A673 (cell line): ENCODE results near the gene PID1.

Experiments
- EZH2 ChIP-seq: fragments of 200-600 bp; sonication (generic); IDR thresholded peaks from 2 replicates; pipeline ENCODE4 v1.6.1; 2017; ENCODE audit warnings: borderline replicate concordance, low read depth, mild to moderate bottlenecking, mixed read lengths, antibody characterized with exemption, low read length; ENCODE audit not compliant: poor library complexity, severe bottlenecking
- TF ChIP-seq, protein P1 (sequence below): fragments of 300-800, 200-600 bp; sonication (generic); conservative IDR thresholded peaks from 2 replicates; pipeline ENCODE4 v1.5.1; 2017; ENCODE audit warnings: low read depth, mild to moderate bottlenecking, antibody characterized with exemption, low read length, moderate library complexity, mixed read lengths

DNA sequence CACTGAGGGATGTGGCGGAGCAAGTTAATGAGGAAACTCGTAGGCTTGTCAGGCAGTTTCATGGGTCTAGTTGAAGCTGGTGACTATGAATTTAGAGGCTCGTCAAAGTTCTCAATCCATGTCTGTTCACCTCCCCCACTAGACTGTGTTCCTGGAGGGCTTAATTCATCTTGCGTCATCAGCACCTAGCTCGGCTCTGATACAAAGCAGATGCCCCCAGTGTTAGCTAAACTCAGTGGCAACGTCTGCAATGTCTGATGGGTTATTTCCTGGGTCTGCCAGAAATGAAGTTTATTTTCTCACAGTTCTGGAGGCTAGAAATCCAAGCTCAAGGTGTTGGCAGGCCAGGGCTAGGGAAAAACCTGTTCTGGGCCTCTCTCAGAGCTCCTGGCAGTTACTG lies 140.6 kb downstream of the PID1 start:
- TF ChIP-seq, protein P1, sequence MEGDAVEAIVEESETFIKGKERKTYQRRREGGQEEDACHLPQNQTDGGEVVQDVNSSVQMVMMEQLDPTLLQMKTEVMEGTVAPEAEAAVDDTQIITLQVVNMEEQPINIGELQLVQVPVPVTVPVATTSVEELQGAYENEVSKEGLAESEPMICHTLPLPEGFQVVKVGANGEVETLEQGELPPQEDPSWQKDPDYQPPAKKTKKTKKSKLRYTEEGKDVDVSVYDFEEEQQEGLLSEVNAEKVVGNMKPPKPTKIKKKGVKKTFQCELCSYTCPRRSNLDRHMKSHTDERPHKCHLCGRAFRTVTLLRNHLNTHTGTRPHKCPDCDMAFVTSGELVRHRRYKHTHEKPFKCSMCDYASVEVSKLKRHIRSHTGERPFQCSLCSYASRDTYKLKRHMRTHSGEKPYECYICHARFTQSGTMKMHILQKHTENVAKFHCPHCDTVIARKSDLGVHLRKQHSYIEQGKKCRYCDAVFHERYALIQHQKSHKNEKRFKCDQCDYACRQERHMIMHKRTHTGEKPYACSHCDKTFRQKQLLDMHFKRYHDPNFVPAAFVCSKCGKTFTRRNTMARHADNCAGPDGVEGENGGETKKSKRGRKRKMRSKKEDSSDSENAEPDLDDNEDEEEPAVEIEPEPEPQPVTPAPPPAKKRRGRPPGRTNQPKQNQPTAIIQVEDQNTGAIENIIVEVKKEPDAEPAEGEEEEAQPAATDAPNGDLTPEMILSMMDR: no peak
- TF ChIP-seq EZH2: no peak
